Fibroblast of lung (primary cell): ENCODE results near the gene UBE2M.

Experiments used
- EZH2 ChIP-seq: IDR thresholded peaks from 2 replicates; pipeline ENCODE4 v1.5.1; 2012; ENCODE audit warnings: low read length, control low read depth, mild to moderate bottlenecking; ENCODE audit errors: missing control alignments
- TF ChIP-seq, protein P1 (sequence below), 2 donors: IDR thresholded peaks in 1 of 2; conservative IDR thresholded peaks in 1 of 2; 1 replicate in 1 of 2; 2 replicates in 1 of 2; pipeline ENCODE4 v1.5.1; 2011 to 2012; ENCODE audit warnings: low read length in 2 of 2, control low read depth in 1 of 2, inconsistent platforms in 1 of 2, low read depth in 1 of 2, mild to moderate bottlenecking in 1 of 2

- TF ChIP-seq, protein P1, sequence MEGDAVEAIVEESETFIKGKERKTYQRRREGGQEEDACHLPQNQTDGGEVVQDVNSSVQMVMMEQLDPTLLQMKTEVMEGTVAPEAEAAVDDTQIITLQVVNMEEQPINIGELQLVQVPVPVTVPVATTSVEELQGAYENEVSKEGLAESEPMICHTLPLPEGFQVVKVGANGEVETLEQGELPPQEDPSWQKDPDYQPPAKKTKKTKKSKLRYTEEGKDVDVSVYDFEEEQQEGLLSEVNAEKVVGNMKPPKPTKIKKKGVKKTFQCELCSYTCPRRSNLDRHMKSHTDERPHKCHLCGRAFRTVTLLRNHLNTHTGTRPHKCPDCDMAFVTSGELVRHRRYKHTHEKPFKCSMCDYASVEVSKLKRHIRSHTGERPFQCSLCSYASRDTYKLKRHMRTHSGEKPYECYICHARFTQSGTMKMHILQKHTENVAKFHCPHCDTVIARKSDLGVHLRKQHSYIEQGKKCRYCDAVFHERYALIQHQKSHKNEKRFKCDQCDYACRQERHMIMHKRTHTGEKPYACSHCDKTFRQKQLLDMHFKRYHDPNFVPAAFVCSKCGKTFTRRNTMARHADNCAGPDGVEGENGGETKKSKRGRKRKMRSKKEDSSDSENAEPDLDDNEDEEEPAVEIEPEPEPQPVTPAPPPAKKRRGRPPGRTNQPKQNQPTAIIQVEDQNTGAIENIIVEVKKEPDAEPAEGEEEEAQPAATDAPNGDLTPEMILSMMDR (conservative IDR thresholded peaks at IDR 0.05 in 1 of 2, IDR thresholded peaks at IDR 0.05 in 1 of 2; ENCODE audit: low read depth in 1 of 2, low read length in 2 of 2) = no peak
- no peak for TF ChIP-seq EZH2
Observed at GRCh38 chr19:58521651-58522050, 36.8 kb downstream of the UBE2M start.
